Right kidney (tissue), 9 donors: ENCODE results near the gene CDHR4.
"Not testable (repeated sequence)": the region's sequence is repeated elsewhere in the genome, so short reads cannot be mapped to it uniquely, and the experiment has no call there.

ENCODE experiments used
- DNase-seq: peaks from one replicate; pipeline ENCODE4 v3.0.0-alpha.2; 2016
- long read RNA-seq, 8 donors: transcript quantifications; one replicate each; lab custom pipeline, GENCODE V29; 2026

CDHR4 gene, protein sequence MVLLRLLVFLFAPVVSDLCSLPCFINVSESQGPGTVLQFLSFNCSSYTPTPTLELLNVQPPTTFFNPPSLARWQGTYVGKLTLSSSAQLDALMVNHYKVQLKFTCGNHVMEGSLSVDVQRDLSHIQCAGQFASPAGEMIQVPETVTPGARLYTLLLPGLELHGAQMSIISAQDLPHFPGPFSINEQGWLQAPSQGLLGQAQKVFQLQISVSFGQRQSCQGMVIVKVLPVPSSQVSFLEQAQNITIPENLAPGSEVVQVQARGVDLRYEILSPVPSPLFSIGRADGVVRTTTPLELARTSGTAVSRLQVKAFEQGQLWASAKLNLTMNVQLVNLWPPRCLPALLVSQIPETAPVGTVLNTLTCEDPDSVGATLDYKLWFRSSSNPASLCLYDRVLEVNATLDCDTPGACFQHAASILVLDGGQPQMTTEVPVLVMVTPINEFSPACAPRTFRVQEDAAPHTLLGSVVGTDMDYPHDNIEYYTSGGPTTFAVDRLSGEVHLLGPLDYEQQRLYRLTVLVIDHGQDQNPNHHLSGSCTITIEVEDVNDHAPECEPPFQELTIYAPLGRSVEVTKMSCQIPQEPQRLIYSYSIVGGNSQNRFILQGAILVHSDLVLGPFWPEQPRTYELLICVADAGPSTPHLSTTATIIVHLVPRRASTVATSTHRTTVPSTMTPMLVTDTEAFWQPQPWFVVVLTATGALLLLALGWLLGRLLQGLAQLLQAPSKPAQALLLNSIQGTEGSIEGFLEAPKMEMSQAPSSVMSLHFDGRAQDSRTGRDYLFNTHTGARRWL
- long read RNA-seq, donor 1: 0 reads
- long read RNA-seq, donor 2, partial matches to known transcripts: 20 of 20 reads
- long read RNA-seq, donor 2, other reads (novel, unspliced or antisense): 0 of 20 reads
- long read RNA-seq, donor 3: 0 reads
- long read RNA-seq, donor 4: 0 reads
- long read RNA-seq, donor 5: 0 reads
- long read RNA-seq, donor 6: 0 reads
- long read RNA-seq, donor 7: 0 reads
- long read RNA-seq, donor 8: 0 reads

DNA sequence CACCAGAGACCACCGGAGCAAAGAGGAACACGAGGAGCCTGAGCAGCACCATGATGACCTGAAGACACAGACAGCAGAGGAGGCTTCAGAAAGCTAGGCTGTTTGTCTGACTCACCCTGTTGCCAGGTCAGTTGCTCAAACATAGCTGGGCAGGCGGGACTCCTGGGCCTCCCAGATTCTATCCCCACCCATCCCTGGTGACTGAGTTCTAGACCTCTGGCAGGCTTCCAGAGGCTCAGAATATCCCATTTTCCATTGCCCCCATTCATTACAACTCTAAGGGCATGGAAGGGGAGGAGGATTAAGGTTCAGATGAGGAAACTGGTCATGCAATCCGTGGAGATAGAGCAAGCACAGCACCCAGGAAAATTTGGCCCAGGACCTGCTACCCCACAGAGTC lies at the start of gene CDHR4:
TSS of gene CDHR4 (minus strand) at position 113 of the 400 bp plus-strand sequence. CDS start at position 52, 61 bp downstream.
- no peak for DNase-seq

- no peak for DNase-seq
Measured at GRCh38 chr3:49845694-49846093, 46.0 kb upstream of the CDHR4 start.

DNA sequence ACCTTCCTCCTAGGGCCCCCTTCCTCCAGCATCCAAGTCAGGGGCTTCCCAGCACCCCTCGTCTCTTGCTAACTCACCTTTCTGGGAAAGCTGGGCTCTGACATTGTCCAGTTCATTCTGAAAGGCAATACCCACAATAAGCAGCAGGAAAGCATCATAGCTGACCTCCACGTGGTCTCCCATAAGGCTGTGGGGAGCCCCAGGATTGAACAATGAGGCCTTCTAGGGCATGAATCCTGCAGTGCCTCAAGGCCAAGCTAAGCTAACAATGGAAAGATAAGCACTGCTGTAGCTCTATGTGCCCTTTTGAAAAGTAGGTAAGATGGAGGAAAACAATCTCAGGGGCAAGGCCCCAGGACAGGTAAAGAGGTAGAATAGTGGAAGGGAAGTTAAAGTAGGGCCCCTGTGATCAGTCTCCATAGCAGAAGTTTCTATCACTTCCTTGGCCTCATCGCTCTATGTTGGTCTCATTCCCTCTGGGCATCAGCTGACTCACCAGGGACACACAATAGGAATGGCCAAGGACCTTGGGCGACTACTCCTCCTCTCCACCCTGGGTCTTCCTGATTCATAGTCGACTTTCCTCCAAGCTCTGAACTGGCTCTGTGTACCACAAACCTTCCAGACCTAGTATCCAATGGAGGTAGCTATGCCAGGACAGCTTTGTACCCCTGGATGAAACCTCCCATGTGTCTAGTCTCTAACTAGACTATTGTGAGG lies 45.0 kb upstream of the CDHR4 start:
- no peak for DNase-seq

GRCh38 chr3:49842843-49843517 lies 43.3 kb upstream of the CDHR4 start:
- no peak for DNase-seq

DNA sequence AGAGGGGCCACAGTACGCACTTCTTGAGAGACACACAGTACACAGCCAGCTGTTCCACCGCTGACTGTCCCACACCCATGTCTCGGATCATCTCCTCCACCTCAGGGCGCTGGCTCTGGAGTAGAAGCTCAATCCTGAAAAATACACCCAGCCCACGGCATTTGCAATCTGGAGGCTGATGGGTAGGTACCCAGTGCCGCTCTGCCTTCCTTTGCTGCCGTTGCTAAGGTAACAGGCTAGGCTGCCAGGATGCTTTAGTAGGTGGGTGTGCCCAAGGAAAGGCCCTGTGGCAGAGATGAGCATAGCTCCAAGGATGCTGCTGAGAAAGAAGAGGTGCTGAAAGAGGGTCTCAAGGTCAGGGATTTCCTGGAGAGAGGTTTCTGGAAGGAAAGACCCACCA lies 42.1 kb upstream of the CDHR4 start:
- no peak for DNase-seq

- no peak for DNase-seq
Measured at GRCh38 chr3:49841126-49841696, 41.5 kb upstream of the CDHR4 start.

- no peak for DNase-seq
Measured at GRCh38 chr3:49840388-49840787, 40.7 kb upstream of the CDHR4 start.

GRCh38 chr3:49839193-49839809 lies 39.6 kb upstream of the CDHR4 start:
- peak; percentile 53 for DNase-seq

DNA sequence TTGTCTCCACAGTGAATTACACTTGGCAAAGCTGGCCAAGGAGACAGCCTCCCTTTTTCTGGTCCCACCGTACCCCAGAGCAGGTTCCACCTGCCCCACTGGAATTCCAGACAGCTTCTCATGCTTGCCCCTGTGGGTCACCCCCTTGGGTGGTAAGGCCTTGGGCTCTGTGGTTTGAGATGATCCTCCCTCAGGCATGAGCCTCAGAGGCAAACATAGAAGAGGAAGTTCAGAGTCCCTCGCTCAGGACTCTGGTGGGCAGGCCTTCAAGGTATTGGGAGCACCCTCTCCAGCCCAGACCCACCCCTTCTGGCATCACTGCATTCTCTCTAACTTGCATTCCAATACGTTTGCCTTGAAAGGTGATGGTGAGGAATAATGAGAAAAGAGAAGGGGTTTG lies 31.7 kb upstream of the CDHR4 start:
- DNase-seq: no peak

DNA sequence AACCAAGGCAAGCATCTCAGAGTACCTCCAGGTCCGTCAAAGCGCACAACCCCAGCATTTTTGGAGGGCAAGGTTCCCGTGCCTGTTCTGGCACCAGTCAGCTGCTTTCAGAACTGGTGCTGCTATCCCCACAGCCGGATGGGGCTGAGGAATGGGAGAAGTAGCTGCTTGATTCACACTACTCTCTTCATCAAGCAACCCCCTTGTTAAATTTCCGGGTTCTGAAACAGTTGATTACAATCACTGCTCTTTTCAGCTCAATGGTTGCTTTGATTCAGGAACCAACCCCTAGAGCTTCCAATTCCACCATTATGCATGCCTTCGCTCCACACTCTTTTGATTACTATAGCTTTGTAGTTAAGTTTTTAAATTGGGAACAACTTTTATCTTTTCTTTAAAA lies 26.3 kb upstream of the CDHR4 start:
- DNase-seq: no peak

- DNase-seq: not testable (repeated sequence)
Measured at GRCh38 chr3:49823131-49823530, 23.5 kb upstream of the CDHR4 start.

GRCh38 chr3:49813497-49814174 lies 14.0 kb upstream of the CDHR4 start, which contains the start of gene UBA7:
Gene UBA7 (minus strand): TSS chr3:49813953. CDS start chr3:49813787, 166 bp downstream.
- peak; percentile 40 for DNase-seq

- DNase-seq: no peak
Measured at GRCh38 chr3:49812916-49813496, 13.3 kb upstream of the CDHR4 start.

DNA sequence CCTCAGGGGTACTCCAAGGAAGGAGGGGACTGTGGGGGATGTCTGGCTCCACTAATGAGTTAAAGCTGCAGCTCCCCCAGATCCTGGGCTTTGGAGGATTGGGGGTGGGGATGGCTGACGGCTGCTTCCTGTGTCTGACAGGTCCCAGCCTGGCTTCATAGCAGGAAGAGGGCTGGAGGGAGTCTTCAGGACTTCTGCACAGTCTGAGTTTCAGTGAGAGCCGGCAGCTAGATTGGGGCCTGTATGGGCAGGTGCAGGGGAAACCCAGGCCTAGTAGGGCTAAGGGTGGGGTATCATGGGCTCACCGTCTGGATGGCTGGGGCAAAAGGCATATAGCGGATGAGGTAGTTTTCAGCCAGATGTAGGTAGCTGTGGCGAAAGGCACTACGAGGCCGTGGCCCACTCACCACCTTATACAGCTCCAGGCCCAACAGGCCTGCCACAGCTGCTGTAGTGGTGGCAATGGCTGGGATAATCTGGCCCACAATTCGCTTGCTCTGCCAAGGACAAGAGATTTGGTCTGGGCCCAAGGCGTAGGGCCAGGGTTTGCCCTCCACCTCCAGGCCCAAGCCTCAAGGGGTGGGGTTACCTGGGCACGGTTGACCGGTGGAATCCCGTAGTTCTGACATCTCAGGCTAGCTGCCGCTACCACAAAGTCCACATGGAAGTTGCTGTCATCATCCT lies 7.9 kb upstream of the CDHR4 start:
- DNase-seq: peak; percentile 49

- DNase-seq: no peak
Measured at GRCh38 chr3:49806850-49807249, 7.2 kb upstream of the CDHR4 start.

DNA sequence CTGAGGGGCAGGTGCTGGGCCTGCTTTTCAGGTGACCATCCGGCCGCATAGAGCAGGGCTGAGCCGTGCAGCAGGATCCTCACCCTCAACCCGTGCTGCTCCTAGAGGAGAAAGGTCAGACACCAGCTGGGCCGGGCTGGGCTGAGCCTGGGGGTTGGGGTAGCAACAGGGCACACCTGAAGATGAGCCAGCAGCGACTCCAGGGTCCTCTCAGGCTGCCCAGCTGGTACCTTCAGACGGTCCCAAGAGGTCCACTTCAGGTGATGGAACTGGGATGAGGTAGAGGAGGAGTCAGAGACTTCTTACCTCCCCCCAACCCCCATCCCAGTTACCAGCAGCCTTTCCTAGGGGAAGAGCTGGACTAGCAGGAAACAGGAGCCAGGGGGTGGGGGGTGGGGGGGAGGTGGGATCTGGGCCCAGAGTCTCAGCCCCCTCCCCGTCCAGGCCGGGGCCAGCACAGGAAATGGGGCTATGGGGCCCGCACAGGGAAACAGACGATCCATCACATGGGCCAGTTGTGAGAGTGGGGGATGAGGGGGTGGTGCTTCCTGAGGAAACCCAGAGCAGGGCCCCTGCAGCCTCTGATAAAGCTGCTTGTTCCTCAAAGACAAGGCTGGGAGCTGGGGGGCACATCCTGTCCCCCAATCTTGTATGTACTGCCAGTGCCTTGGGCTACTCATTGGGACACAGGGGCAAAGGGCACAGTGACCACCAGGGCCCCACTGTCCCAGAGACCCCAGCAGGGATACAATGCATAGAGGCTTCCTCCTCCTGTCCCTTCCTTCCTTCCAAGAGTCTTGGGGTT lies 6.4 kb upstream of the CDHR4 start:
- DNase-seq: peak; percentile 53

DNA sequence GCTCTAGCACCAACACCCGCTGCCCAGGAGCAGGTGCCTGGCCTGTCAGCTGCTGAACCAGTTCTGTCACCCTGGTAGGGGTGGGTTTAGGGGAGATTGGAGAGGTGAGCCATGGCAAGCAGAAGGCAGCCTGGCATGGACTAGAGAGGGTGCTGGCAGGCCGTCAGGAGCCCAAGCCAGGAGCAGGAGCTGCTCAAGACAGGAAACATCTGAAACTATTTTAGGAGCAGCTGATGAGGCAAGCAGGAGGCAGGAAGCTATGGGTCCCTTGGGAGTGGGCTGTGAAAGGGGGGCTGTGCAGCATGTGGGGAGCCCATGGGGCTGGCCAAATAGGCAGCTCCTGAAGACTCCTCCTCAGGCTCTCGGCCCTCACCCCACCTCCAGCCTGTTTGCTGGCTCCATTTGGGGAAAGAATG lies 5.7 kb upstream of the CDHR4 start:
- DNase-seq: peak; percentile 50
